ENCODE data around the gene DST.
"Not testable (repeated sequence)": the region's sequence is repeated elsewhere in the genome, so short reads cannot be mapped to it uniquely, and the experiment has no call there.

DST gene

GRCh38 chr6:56515081-56515905, 127.4 kb downstream of the DST start:
- DNase-seq (ENCODE audit: low read depth in 3 of 3) = no peak

GRCh38 chr6:56514395-56514794, 128.3 kb downstream of the DST start:
- no peak for DNase-seq (ENCODE audit: low read depth in 3 of 3)

- no peak for DNase-seq (ENCODE audit: low read depth in 3 of 3)
Measured at GRCh38 chr6:56513631-56514030, 129.1 kb downstream of the DST start.

- DNase-seq (ENCODE audit: low read depth in 3 of 3) = no peak
Measured at GRCh38 chr6:56511591-56511990, 131.1 kb downstream of the DST start.

GRCh38 chr6:56510984-56511531, 131.6 kb downstream of the DST start:
- DNase-seq (ENCODE audit: low read depth in 3 of 3) = no peak

- DNase-seq (ENCODE audit: low read depth in 3 of 3) = no peak
Measured at GRCh38 chr6:56509031-56509430, 133.7 kb downstream of the DST start.

- no peak for DNase-seq (ENCODE audit: low read depth in 3 of 3)
Measured at GRCh38 chr6:56507517-56507916, 135.2 kb downstream of the DST start.

GRCh38 chr6:56505512-56506260, 137.0 kb downstream of the DST start:
- DNase-seq (ENCODE audit: low read depth in 3 of 3) = no peak

GRCh38 chr6:56501993-56502392, 140.7 kb downstream of the DST start:
- no peak for DNase-seq (ENCODE audit: low read depth in 3 of 3)

GRCh38 chr6:56499095-56499494, 143.6 kb downstream of the DST start:
- no peak for DNase-seq (ENCODE audit: low read depth in 3 of 3)

- DNase-seq (ENCODE audit: low read depth in 3 of 3) = no peak
Measured at GRCh38 chr6:56497691-56498090, 145.0 kb downstream of the DST start.

GRCh38 chr6:56497240-56497639, 145.4 kb downstream of the DST start:
- DNase-seq (ENCODE audit: low read depth in 3 of 3) = no peak

- not testable (repeated sequence) for DNase-seq (ENCODE audit: low read depth in 3 of 3)
Measured at GRCh38 chr6:56496650-56497049, 146.0 kb downstream of the DST start.

- no peak for DNase-seq (ENCODE audit: low read depth in 3 of 3)
Measured at GRCh38 chr6:56495654-56496053, 147.0 kb downstream of the DST start.

GRCh38 chr6:56491606-56492328, 150.9 kb downstream of the DST start:
- DNase-seq (ENCODE audit: low read depth in 3 of 3) = no peak

GRCh38 chr6:56490993-56491392, 151.7 kb downstream of the DST start:
- DNase-seq (ENCODE audit: low read depth in 3 of 3) = no peak

- no peak for DNase-seq (ENCODE audit: low read depth in 3 of 3)
Measured at GRCh38 chr6:56489559-56489958, 153.1 kb downstream of the DST start.

GRCh38 chr6:56488281-56488680, 154.4 kb downstream of the DST start:
- no peak for DNase-seq (ENCODE audit: low read depth in 3 of 3)

- no peak for DNase-seq (ENCODE audit: low read depth in 3 of 3)
Measured at GRCh38 chr6:56486681-56487080, 156.0 kb downstream of the DST start.

- no peak for DNase-seq (ENCODE audit: low read depth in 3 of 3)
Measured at GRCh38 chr6:56484669-56485068, 158.0 kb downstream of the DST start.

GRCh38 chr6:56483929-56484328, 158.8 kb downstream of the DST start:
- DNase-seq (ENCODE audit: low read depth in 3 of 3) = no peak

GRCh38 chr6:56482525-56482924, 160.2 kb downstream of the DST start:
- DNase-seq (ENCODE audit: low read depth in 3 of 3) = no peak
